Activated CD4-positive, alpha-beta T cell treated with anti-CD3 and anti-CD28 coated beads, Interleukin-10, Interleukin-2, amounts not matched to agents 100 ng/mL and 50 ng/mL, durations not matched to agents 16 hours and 8 hours (primary cell): Measurements from ENCODE around the gene UGT1A3.
"Not testable (repeated sequence)": the region's sequence is repeated elsewhere in the genome, so short reads cannot be mapped to it uniquely, and the experiment has no call there.

ENCODE experiments used
- DNase-seq: peaks from one replicate; pipeline ENCODE4 v3.0.0-alpha.2; 2020

UGT1A3 gene

DNA sequence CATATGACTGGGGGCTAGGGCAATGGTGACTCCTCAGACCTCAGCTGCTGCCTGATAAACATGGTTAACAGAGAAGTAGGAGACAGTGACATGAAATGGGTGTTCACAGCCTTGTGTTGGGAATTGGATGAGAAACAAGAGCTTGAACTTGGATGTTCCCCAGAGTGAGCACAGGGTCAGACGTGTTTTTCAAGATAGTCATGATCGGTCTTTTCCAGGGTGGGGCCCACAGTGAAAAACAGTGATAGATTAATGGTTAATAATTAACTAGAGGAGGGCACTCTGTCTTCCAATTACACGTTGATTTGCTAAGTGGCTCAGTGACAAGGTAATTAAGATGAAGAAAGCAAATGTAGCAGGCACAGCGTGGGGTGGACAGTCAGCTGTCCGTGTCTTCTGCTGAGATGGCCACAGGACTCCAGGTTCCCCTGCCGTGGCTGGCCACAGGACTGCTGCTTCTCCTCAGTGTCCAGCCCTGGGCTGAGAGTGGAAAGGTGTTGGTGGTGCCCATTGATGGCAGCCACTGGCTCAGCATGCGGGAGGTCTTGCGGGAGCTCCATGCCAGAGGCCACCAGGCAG, at the start of gene UGT1A3:
Gene UGT1A3, plus strand, starts transcription at position 320 of the 579 bp plus-strand sequence. Its CDS starts 85 bp downstream, at position 405.
- DNase-seq, result no peak

DNA sequence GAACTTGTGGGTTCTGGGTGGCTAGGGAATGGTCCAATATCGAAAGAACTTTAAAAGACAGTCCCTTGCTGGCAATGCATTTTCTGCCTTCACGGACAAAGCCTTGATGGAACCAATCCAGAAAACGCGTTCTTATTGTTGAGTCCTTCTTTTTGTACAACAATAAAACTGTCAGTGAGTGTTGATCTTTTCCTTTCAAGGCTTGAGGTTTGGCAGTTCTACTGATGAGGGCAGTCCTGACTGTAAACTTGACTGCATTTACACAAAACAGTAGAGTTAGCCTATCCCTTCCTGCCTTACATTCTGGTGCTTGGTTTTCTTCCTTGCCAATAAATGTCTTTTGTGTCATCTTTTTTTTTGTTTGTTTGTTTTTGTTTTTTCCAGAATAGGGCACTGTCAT, 49.6 kb upstream of the UGT1A3 start:
- DNase-seq, result no peak

DNA sequence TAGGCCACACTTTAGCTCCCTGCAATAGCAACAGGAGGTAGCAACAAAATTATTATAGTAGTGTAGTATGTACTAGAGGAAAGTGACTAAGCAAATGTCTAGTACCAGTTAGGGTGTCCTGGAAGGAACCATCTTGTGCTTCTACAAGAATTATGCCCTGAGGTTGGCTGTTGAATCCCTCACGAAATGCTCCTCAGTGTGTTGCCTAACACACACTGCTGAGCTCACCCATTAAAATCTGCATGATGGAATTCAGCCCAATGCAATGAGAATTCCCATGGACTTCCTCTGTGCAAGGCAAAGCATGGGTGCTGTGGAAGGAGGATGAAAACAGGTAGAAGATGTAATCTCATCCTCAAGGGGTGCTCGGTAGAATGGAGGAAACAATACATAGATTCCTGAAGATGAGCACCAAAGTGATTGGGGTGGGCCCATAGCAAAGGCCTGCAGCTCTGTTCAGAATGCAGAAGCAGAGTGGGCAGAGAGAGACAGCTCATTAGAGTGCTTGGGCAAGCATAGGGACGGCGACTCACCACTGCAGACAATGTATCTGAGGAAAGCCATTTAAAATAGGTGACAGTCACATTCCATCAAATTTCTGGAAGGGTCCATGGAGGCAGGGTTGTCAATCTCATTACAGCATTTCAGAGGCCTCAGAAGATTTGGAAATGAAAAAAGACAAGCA, 48.3 kb upstream of the UGT1A3 start:
- DNase-seq, result no peak

DNA sequence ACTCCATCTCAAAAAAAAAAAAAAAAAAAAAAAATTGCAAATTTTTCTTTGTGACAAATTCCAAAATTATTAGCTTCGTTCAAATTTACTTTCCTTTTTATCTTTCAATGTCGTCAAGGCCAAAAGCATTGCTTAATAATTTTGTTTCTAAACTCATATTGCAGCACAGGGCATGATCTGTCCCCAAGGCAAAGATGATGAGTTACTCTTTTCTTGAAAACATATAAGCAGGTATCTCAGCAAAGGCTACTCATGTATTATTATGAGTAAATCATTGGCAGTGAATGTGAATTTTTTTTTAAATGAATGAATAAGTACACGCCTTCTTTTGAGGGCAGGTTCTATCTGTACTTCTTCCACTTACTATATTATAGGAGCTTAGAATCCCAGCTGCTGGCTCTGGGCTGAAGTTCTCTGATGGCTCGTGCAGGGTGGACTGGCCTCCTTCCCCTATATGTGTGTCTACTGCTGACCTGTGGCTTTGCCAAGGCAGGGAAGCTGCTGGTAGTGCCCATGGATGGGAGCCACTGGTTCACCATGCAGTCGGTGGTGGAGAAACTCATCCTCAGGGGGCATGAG, 47.2 kb upstream of the UGT1A3 start, which contains the start of gene UGT1A7:
Gene UGT1A7, plus strand, starts transcription at position 381 of the 579 bp plus-strand sequence. Its CDS starts 37 bp downstream, at position 418.
- DNase-seq, result no peak

DNA sequence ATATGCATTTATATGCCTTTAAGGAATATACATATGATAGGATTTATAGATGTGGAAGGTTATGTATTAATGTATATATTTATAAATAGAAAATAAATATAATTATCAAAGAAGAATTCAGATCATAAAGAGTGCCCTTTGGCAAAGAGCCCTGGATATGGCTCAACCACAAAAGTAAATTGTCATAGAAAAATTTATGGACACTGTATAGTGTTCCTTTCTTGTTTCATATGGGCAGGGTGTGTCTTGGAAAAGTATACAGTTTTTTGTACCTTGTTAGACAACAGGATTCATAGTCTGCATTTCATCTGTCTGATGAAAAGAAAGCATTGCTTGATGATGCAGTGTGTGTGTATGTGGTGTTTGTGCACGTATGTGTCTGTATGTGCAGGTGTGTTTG, 44.2 kb upstream of the UGT1A3 start:
- DNase-seq, result no peak

DNA sequence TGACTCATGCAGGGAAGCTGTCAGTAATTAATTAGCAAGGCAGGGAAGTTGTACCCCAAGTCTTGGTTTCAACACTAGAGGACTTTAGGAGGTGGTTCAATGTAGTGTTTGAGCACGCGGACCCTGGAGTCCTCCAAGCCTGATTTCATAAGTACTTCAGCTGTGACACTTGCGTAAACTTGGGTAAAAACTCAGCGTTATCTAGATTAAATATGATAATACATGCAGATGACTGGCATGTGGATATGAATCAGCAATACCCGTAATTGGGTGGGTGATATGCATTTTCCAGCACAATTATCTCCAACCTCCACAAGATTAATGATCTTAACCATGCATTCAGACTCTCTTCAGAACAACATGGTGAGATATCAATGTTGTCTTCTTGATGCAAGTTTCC, 41.9 kb upstream of the UGT1A3 start:
- no peak for DNase-seq

DNA sequence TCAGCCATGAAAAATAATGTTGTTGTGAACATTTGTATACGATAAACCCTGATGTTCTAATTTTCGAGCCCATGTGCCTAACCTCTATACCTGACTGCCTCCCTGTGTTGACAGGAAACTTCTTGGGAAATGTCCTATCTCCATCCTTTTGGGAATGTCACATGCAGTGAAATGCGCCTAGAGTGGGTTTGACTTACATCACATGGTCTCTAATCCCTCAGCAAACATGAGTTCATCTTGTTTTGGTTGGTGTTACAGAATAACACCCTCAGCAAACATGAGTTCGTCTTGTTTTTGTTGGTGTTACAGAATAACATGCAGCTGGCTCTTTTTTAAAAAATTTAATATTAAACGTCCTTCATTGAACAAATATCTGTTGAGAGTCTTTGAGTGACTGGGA, 40.5 kb upstream of the UGT1A3 start:
- DNase-seq, result no peak

DNA sequence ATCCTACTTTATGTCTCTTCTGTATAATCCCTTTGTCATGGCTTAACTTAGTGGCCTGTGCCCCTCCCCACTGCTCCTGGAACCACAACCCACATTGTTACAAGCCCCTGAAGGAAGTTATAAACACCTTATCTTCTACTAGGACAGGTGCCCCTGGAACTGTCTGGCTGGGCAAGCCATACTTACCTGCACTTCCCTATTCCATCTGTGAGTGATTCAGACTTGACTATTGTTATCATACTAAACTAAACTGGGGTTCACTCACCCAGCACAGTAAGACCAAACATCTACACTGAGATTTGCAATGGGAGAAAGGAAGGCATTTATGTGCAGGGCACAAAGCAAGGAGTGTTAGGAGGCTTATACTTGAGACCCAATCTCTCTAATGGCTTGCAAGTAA, 39.8 kb upstream of the UGT1A3 start:
- DNase-seq, result no peak

DNA sequence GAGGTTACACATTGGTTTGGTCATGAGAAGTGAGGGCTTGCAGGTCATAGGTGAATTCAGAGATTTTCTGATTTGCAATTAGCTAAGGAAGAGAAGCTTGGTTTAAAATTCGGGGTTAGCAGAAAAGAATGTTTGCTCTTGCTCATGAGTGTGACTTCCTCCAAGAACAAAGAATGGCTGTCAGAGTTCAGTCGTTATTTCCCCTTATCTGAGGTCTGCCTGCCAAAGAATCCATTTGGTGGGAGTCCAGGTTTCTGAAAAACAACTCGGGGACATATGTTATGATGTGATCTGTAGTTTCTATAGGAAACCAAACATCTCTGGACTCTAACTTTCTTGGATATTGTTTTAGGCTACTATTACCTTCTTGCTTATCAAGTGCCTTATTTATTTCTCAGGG, 39.3 kb upstream of the UGT1A3 start:
- DNase-seq, result no peak

DNA sequence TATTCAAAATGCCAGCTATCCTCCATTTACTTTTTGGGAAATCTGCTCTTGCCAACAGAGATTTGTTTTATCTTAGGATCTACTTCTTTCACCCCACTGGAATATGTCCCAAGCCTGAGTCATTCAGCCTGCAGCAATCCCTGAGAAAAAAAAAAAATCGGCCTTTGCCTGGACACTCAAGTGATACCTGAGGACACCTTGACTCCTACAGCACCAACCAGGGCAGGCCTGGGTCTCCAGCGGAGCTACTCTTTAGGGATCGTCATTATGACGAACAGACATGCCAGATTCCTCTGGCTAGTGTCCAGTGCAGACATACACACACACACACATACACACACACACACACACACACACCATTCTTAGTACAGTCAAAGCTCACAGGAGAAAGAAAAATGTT, 38.4 kb upstream of the UGT1A3 start:
- DNase-seq, result no peak

DNA sequence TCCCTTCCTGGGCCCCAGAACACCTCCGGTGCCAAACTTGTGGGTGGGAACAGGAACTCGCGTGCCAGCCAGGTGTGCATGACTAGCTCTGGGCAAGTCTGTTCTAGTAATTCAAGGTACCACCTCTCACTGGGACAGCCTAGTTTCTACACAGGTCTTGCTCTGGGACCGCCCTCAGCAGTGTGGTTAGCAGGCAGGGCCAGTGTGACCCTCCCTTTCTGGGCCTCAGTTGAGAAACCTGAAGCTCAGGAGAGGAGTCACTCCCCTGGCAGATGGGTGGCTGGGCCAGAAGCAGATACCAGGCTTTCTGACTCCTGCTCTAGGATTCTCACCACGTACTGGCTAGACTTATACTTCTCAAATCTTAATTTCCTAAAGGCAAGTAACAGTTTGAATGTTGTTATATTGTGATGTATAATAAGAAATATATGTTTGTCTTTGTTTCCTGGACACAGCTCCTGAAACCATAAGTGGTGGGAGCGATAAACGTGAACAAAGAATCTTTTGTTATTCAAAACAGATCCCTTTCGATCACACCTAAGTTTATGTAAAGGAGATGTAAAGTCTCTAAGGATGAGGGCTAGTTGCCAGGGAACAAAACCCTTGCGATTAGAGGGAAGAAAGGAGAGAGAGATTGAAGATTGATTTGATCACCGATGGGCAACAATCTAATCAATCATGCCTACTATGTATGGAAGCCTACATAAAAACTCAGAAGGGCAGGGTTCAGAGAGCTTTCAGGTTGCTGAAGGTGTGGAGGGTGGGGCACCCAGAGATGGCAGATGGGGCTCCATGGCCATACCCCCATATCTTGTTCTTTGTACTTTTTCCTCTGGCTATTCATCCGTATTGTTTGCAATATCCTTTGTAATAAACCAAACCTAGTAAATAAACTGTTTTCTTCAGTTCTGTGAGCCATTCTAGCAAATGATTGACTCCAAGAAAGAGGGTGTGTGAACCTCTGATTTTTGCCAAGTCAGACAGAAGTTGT, 37.1 kb upstream of the UGT1A3 start:
- no peak for DNase-seq

DNA sequence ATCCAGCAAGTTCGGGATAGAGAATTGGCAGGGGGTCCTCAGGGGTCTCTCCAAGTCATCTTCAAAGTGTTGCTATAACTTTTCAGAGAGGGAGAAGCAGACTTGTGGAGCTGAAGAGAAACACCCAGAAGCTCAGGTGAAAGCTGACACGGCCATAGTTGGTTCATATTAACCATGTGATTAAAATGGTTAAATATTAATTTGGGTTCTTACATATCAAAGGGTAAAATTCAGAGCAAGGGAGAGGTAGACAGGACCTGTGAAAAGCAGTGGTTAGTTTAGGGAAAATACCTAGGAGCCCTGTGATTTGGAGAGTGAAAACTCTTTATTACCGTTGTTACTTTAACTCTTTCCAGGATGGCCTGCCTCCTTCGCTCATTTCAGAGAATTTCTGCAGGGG, 36.2 kb upstream of the UGT1A3 start, which contains the start of gene UGT1A6:
Gene UGT1A6, plus strand, starts transcription at position 243 of the 400 bp plus-strand sequence. Its CDS starts 115 bp downstream, at position 358.
- DNase-seq, result no peak

DNA sequence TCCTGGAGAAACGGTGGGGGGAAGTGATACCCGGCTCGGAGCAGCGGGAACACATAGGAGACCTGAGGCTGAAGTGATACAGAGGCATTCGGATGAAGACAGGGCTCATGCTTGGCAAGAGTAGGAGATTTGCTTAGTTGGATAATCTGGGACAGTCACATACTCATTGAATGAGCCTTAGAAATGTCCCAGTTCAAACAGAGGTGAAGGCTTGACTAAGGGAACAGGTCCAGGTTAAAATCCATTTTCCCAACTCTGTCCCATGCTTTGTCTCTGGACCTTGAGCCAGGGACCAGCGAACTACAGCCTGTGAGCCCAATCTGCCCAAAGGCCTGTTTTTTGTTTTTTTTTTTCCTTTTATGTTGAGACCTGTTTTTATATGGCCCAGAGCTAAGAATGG, 34.9 kb upstream of the UGT1A3 start:
- DNase-seq, result no peak

DNA sequence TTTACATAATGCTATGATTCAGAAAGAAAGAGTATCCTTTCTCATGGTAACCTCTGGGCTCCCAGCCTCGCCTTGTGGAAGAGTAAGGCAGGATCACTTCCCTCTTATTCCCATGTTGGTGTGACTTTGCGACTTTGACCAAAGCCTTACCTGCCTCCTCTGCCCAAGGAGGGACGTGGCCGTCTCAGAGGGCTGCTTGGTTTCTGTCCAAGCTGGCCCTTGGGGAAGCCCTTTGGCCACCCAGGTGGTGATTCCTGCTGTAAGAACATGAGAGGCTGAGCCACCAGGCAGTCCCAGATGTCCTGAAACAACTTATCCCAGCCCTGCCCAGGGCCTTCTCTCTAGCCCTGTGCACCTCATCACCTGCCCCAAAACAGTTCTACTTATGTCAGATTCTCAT, 30.1 kb upstream of the UGT1A3 start:
- no peak for DNase-seq

DNA sequence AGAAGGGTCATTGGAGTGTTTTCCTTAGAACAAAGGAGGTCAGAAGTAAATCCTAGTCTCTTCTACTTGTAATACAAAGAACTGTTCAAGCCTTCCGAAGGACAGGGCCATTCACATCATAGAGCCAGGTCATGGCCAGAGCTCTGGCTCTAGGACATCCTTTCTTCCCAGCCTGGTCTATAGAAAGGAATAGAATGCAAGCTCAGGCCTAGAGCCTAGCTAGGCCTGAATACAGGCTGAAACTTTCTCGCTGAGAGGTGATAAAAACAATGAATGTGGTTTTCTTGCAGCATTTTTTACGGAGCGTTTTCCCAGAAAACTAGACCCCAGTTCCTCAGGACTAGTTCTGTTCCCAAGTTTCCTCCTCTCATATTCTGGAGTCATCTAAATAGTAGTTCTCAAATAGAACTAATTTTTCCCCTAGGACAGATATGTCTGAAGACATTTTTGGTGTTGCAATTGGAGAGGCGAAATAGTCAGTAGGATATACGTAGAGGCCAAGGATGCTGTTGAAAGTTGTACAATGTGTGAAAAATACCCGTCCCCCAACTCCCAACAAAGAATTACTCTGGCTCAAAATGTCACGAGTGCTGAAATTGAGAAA, 29.3 kb upstream of the UGT1A3 start:
- DNase-seq, result no peak

DNA sequence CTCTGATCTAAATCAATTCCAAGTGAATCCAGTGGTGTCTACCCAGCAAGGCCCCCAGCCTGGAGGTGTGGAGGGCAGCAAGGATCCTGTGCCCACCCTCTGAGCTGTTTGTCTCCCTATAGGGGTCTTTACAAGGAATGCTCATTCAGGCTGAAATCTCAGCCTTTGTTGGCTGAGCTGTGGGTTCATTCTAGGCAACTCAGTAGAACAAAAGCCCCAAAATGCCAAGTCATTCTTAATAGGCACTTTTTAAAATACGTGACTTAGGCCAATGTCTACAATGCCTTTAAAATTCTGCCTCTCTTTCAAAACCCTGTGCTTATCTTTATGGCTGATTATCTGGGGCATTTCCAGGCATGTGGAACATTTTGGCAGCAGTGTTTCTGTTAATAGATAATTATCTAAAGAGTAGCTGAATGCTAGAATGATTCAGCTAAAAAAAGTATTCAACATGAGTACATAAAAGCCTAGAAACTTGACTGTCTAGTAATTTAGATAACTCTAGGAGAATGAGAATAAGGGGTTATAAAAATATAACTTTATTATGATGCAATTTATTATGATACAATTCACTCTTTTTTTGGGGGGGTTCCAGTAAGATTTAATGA, 28.7 kb upstream of the UGT1A3 start:
- DNase-seq, result no peak

DNA sequence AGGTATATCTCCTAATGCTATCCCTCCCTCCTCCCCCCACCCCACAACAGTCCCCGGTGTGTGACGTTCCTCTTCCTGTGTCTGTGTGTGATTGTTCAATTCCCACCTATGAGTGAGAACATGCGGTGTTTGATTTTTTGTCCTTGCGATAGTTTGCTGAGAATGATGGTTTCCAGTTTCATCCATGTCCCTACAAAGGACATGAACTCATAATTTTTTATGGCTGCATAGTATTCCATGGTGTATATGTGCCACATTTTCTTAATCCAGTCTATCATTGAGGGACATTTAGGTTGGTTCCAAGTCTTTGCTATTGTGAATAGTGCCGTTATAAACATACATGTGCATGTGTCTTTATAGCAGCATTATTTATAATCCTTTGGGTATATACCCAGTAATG, 28.0 kb upstream of the UGT1A3 start:
- not testable (repeated sequence) for DNase-seq

DNA sequence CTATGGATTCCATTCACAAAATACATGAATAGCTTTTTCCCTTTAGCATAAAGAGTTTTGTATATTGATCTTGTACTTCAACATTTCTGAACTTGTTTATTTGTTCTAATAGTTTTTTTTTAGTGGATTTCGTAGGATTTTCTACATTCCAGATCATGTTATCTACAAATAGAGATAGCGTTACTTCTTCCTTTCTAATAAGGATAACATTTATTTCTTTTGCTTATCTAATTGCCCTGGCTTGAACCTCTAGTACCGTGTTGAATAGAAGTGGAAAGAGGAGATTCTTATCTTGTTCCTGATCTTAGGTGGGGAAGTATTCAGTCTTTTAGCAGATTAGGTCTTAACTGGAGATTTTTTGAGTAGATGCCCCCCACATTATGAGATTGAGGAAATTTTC, 26.6 kb upstream of the UGT1A3 start:
- DNase-seq, result no peak

DNA sequence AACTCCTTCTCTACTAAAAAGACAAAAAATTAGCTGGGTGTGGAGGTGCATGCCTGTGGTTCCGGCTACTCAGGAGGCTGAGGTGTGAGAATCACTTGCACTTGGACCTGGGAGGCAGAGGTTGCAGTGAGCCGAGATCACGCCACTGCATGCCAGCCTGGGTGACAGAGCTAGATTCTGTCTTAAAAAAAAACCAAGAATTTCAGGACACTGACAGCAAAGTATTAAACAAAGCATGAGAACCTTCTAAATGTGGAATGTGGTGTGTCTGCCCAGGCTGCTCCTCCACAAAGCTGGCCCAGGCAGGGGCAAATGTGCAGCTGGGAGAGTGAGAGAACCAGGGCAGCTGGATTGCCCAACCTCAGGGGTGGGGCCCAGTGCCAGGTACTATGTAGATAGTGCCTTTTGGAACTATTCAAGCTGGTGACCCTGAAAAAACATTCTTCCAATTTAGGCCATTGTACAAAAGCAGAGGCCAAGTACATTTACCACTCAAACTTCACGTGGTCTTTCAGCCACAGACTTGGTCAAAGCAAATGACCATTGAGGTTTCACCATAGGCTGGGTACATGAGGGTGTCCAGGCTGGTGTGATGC, 22.8 kb upstream of the UGT1A3 start:
- no peak for DNase-seq

DNA sequence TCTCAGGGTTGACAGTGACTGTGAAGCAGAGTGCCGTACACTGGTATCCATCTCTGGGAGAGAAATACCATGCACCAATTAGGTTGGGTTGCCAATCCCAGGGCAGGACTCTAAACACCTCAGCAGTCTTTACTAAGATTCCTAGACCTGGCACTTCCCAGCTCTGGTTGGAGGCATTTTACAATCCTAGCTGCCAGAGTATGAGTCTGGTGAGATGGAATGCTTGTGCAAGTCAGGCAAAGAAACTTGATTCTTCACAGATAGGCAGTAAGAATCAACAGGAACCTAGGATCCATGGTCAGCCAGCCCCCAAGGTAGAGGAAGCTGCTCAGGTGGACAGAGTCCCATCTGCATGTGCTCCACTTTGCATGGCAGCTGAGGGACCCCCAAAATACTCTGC, 22.1 kb upstream of the UGT1A3 start:
- no peak for DNase-seq

DNA sequence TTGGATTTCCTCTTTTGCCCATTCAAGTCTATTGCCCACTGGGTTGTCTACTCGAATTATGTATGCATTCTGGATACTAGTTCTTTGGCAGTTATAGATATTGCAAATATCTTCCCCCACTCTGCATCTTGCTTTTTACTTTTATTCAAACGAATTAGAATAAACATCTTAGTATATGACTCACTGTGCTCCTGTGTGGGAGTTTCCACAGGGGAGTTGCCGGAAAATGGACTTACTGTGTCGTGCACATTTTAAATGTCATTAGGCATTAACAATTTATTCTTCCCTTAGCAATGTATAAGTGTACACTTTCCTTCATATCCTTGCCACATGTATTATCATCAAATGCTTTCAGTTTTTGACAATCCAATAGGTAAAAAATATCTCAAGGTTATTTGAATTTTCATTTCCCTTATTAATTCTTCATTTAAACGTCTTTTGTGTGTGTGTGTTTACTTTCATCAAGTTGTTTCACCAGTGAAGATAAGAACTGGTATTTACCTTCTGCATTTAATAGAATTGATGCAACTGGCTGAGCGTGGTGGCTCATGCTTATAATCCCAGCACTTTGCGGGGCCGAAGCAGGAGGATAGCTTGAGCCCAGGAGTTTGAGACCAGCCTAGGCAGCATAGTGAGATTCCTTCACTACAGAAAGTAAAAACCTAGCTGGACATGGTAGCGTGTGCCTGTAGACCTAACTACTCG, 20.8 kb upstream of the UGT1A3 start:
- no peak for DNase-seq
